Panc1 (cell line): ENCODE results near the gene AGT.

Experiments used
- CTCF ChIP-seq: fragments of 450-650 bp; IDR thresholded peaks from 2 replicates; pipeline ENCODE4 v1.5.1; 2017; ENCODE audit warnings: mild to moderate bottlenecking
- POLR2AphosphoS5 ChIP-seq: IDR thresholded peaks from 2 replicates; pipeline ENCODE4 v1.6.1; 2012; ENCODE audit warnings: mild to moderate bottlenecking, low read depth, low read length, moderate library complexity
- REST ChIP-seq, 2 experiments: IDR thresholded peaks; 2 replicates each; pipeline ENCODE4 v1.6.1; 2011 to 2012; ENCODE audit warnings: low read depth in 2 of 2, control low read depth in 1 of 2, low read length in 1 of 2, mild to moderate bottlenecking in 1 of 2, moderate library complexity in 1 of 2; ENCODE audit not compliant: insufficient read depth in 1 of 2
- SIN3A ChIP-seq: IDR thresholded peaks from 2 replicates; pipeline ENCODE4 v1.6.1; 2012; ENCODE audit warnings: low read depth, mild to moderate bottlenecking, low read length, moderate library complexity, borderline replicate concordance; ENCODE audit not compliant: insufficient read depth

DNA sequence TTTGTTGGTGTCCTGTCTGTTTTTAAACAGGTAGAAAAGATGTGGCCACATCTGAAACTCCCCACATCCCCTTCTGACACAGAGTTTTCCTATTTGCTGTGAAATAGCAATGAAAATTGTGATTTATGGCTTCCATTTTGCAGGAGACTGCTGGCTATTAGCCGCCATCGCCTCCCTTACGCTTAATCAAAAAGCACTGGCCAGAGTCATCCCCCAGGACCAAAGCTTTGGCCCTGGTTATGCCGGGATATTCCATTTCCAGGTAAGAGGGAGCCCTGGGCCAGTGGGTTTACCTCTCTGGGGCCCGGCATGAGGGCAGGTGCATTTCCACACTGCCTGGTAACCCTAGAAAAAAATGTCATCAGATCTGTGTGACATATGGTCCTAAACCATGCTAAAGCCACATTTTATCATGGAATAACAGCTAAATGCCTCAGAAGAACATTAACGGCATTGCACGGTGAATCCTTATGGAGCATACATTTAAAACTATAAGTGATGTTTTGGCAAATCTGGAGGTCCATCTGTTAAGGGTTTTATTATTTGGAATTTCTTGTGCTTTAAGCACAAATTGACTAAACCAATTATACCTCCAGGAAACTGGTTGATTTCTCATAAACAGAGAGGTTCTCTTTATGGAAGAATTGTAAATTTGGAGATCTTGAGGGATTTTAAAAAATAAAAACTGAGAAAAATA lies 45.6 kb upstream of the AGT start:
- TF ChIP-seq CTCF (no peak), SIN3A (no peak), POLR2AphosphoS5 (no peak), REST (IDR thresholded peaks at IDR 0.05; ENCODE audit: insufficient read depth in 1 of 2, low read depth in 2 of 2, low read length in 1 of 2) (no peak)
